GM19351 (cell line): ENCODE data around the gene RPS3.

Source experiments
- ATAC-seq: cut with Tn5 transposase; IDR thresholded peaks from one replicate; pipeline ENCODE4 v1.9.1; 2021; ENCODE audit warnings: mild to moderate bottlenecking, moderate library complexity; ENCODE audit not compliant: unreplicated experiment

The RPS3 gene

GRCh38 chr11:75432911-75433321 is 33.6 kb downstream of the RPS3 start, which contains the start of gene KLHL35:
KLHL35 (minus strand) TSS chr11:75433203; CDS start chr11:75430629, 2,574 bp downstream.
- no peak for ATAC-seq

GRCh38 chr11:75433443-75433842 is 34.1 kb downstream of the RPS3 start:
- no peak for ATAC-seq

GRCh38 chr11:75434051-75434450 is 34.7 kb downstream of the RPS3 start:
- no peak for ATAC-seq

GRCh38 chr11:75434886-75435570 is 35.7 kb downstream of the RPS3 start:
- no peak for ATAC-seq

DNA sequence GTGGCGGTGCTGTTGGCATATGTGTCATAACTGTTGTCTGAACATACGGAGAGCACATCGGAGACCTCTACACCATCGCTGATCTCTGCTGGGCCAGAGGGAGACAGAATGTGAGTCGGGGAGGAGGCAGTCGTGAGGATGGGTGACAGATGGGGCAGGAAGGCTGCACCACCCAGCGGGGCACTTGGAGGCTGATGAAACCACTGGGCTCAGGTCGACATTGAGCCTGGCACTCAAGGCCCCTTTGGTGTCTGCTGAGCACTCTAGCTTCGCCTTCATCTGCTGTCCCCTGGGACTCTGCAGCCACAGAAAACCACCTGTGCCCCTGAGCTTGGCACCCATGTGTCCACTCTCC is 36.2 kb downstream of the RPS3 start:
- ATAC-seq, result no peak

DNA sequence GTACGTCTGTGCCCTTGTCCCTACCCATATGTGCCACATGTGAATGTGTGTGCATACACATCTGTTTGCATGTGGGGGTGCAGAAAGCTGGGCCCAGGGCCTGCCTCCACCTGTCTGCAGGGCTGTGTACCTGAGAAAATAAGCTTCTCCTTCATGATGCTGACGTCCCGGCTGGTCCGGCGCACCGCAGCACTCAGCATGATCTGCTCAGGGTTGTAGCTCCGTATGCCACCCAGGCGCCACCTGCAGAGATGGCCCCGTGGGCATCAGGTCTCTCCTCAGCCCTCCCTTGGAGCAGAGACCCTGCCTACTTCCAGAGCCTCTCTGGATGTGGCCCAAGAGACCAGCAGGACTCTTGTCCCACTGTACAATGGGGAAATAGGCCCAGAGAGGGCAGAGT is 37.5 kb downstream of the RPS3 start:
- no peak for ATAC-seq

GRCh38 chr11:75437966-75438659 is 38.8 kb downstream of the RPS3 start:
- ATAC-seq, result no peak

DNA sequence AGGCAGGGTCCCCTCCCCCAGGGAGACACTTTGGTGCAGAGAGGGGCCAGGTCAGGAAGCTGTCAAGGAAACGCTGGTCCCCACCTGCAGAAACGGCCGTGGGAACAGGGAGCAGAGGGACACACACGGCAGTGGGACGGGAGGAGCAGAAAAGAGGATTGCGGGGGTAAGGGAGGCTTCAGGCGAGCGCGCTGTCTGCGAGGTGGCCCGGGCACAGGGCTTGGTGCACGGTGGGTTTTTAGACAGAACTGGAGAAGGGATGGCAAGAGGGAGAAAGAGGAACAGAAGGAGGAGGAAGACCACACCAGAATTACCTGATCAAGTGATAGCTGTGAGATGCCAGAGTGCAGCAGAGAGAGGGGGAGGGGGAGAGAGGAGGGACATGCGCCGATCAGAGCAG is 39.7 kb downstream of the RPS3 start:
- ATAC-seq, result no peak

DNA sequence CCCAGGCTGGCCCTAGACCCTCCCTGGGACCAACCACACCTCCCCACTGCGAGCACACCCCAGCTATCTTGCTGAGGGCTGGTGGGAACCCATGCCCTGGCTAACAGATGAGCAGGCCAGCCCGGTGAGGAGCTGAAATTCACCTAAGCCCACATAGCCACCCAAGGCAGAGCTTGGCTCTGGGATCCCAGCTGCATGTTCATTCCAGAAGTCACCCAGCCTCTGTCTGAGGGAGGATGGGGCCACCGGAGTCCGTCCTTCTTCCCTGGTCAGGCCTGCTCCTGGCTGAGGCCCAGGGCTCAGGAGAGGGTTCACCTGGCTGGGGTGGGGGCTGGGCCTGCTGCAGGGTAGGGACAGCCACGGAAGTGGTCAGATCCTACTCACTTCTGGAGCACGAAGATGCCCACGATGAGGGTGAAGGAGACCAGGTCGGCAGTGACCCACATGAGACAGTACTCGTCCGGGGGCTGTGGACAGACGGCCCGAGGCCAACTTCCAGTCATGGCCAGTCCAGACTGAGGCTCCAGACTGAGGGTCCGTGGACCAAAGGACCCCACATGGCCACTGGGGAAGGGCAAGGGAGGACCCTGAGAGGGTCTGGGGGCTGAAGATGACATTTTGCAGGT is 40.3 kb downstream of the RPS3 start:
- ATAC-seq, result no peak

DNA sequence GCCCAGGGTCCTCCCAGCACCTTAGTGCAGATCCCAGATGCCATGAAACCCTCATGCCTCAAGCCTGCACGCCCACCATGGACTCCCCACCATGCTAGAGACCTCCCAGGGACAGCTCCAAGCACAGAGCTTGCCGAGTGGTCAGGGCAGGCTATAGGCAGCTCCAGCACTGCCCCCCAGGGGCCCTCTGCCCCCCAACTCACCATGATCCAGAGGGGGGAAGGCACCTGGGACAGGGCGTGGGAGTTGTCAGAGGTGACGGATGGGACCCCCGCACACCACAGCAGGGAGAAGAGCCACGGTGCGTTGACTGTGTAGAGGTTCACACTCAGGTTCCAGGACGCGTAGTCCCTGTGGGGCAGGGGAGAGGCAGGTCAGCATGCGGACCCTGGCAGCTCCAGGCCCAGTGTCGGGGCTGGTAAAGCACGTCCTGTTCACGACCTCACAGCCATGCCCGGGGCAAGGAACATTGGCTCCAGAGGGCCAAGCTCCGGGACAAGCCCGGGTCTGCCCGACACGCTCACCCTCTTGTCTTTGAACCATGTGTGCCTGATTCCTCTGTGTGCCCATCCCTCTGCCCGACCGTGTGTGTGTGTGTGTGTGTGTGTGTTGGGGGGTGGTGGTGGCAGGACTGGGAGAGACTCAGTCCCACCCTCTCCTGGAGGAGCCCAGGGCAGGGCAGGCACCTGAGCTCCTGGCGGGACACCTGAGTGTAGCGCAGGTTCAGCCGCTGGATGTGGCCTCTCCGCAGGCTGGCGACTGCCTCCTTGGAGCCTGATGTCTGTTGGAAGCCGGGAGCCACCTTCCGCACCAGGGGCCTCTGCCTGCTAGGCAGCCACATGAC is 41.9 kb downstream of the RPS3 start:
- ATAC-seq, result no peak

- ATAC-seq, result no peak
Measured at GRCh38 chr11:75441804-75442132, 42.5 kb downstream of the RPS3 start.

DNA sequence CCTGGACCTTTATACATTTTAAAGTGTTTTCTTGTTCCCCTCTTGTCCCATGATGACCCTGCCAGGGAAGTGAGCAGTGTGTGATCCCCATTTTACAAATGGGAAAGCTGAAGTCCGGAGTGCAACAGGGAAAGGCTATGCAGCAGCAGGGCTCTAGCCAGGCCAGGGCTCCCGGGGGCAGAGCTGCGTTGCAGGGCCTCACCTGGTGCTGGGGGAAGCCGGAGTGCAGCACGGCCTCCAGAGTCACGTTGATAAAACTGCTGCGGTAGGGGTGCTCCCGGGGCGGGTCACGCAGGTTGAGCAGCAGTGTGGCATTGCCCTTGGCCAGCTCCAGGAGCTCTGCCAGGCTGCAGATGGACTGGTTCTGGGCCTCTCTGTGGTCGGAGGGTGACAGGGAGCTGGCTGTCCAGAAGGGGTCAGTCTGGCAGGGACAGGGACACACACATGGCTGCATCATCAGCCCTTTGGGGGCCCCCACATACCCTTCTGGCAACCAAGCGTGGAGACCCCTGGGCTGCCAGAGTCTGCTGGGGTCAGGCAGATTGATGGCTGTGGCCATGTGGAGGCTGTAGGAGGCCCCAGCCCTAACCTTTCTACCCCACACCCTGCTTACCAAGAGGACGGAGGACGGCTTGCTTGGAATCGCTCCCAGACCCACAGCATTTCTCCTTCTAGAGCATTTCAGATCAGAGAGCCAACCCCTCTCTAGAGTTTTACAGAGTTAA is 43.0 kb downstream of the RPS3 start:
- no peak for ATAC-seq

- ATAC-seq, result no peak
Measured at GRCh38 chr11:75443043-75443442, 43.7 kb downstream of the RPS3 start.

DNA sequence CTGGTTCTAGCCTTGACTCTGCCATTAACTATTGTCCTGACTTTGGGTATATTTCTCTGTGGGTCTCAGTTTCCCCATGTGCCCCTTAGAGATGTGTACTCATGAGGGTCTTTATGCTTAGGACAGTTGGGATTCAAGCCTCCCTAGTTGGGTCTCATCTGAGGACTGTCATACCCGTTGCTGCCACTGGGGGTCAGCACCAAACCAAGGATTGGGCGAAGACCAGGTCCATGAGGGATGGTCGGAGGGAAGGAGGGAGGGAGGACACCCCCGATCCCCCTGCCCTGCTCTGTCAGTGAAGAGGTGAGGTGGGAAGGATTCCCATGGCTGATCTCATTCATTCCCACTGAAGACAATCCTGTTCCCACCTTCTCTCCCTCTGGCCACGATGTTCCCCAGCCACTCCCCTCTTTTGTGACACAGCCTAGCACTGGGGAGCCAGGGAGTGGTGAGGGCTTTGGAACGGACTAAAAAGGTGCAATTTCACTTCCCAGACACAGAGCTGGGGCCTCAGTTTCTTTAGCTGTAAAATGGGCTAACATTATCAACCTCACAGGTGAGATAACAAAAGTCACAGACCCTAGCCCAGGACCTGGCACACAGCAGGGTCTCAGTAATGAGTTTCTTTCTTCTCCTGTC is 46.1 kb downstream of the RPS3 start:
- peak; percentile 45 for ATAC-seq

GRCh38 chr11:75447415-75447814 is 48.1 kb downstream of the RPS3 start:
- no peak for ATAC-seq

DNA sequence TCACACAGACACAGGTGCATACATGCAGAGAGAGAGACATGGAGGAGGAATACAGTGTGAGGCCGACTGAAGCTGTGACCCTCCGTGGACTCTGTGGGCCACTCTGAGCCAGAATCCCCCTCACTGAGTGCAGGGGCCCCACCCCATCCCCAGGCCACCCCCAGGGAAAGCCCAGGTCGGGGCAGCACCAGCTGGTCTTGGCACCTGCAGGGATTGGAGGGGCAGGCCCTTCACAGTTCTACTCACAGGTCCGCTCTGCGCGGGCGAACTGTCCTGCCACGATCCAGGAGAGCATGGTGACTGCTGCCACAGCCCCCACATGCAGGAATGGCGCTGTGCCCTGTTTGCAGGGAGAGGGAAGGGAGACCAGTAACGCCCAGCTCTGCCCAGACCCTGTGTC is 50.0 kb downstream of the RPS3 start:
- ATAC-seq, result no peak

GRCh38 chr11:75449776-75450175 is 50.5 kb downstream of the RPS3 start:
- ATAC-seq, result no peak

DNA sequence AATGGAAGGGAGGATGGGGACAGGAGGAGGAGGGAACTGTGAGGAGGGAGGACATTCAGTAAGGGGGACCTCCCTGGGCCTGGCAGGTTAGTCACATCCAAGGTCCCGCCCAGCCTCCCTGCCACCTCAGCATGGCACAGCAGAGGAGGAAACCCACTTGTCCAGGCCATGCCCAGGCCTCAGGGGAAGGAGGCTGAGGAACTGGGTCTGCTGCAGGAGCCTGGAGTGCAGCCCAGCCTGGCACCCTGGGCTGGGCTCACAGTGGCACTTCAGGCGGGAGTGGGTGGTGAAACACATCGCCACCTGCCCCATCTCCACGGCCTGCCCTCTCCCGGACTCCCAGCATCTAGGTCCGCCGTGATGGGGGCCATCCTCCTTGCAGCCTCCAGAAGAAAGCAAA is 50.9 kb downstream of the RPS3 start:
- no peak for ATAC-seq

- no peak for ATAC-seq
Measured at GRCh38 chr11:75450826-75451821, 51.8 kb downstream of the RPS3 start.
